Lung (tissue), 12 donors: ENCODE measurements around the gene TMEM141. TPM values are rescaled to one million over a fixed set of nuclear protein-coding genes. Genes with fewer than 3 reads are reported as not detected.

Source experiments
- ATAC-seq: fragments of 200-7000 bp; cut with Tn5 transposase; one replicate; pipeline ENCODE4 v1.9.1; 2020; ENCODE audit warnings: moderate number of reproducible peaks; ENCODE audit not compliant: insufficient read depth, low FRiP score
- DNase-seq, 3 donors: peaks; one replicate each; pipeline ENCODE4 v3.0.0-alpha.2; 2013 to 2017
- H3K27ac ChIP-seq, 2 donors: one replicate each; pipeline ENCODE4 v1.5.1; 2013; ENCODE audit warnings: mild to moderate bottlenecking in 2 of 2, moderate library complexity in 2 of 2, control low read depth in 1 of 2, inconsistent platforms in 1 of 2, low read depth in 1 of 2, low read length in 1 of 2
- H3K27me3 ChIP-seq, 3 donors: one replicate each; pipeline ENCODE4 v1.5.1; 2013; ENCODE audit warnings: low read length in 2 of 3; ENCODE audit not compliant: control insufficient read depth in 3 of 3, insufficient read depth in 3 of 3
- H3K36me3 ChIP-seq, 4 donors: one replicate each; pipeline ENCODE4 v1.5.1; 2013; ENCODE audit warnings: low read length in 4 of 4, mild to moderate bottlenecking in 1 of 4, moderate library complexity in 1 of 4; ENCODE audit not compliant: control insufficient read depth in 4 of 4, insufficient read depth in 4 of 4
- H3K4me1 ChIP-seq, 5 donors: one replicate each; pipeline ENCODE4 v1.5.1; 2013; ENCODE audit warnings: low read length in 5 of 5, mild to moderate bottlenecking in 2 of 5, moderate library complexity in 1 of 5; ENCODE audit not compliant: control insufficient read depth in 5 of 5, insufficient read depth in 5 of 5
- H3K4me3 ChIP-seq: one replicate; pipeline ENCODE4 v1.5.1; 2013; ENCODE audit warnings: mild to moderate bottlenecking, control low read depth, moderate library complexity
- H3K9ac ChIP-seq, 2 donors: one replicate each; pipeline ENCODE4 v1.5.1; 2013; ENCODE audit warnings: low read length in 2 of 2, control low read depth in 1 of 2; ENCODE audit not compliant: insufficient read depth in 1 of 2
- H3K9me3 ChIP-seq, 4 donors: one replicate each; pipeline ENCODE4 v1.5.1; 2013; ENCODE audit warnings: low read length in 3 of 4, mild to moderate bottlenecking in 1 of 4, moderate library complexity in 1 of 4; ENCODE audit not compliant: control insufficient read depth in 4 of 4, insufficient read depth in 3 of 4
- CTCF ChIP-seq: IDR thresholded peaks from 2 replicates; pipeline ENCODE4 v1.5.1; 2012; ENCODE audit warnings: mild to moderate bottlenecking; ENCODE audit errors: control extremely low read depth, extremely low read depth
- WGBS, 2 donors: extraction: QIAGEN DNeasy Blood & Tissue Kit; methylation state at CpG; one replicate each; pipeline ENCODE4 v1.1.7; 2013; 5-methylcytosine and 5-hydroxymethylcytosine counted together
- polyA plus RNA-seq, 2 donors: library from polyadenylated mRNA; stranded (reverse); fragments of 200-250 nt; gene quantifications; one replicate each; pipeline ENCODE4 v1.2.1, GENCODE V29; 2013
- total RNA-seq, 2 donors: library from RNA; depleted of rRNA in 1 of 2; stranded (reverse); fragments of >200 nt in 1 of 2; gene quantifications; one replicate each; pipeline ENCODE4 v1.2.1, GENCODE V29; 2014 to 2021
- donor health status: control.
- donor health status: control.
- donor health status: Bipolar disorder and iron deficiency.
- donor health status: healthy.
- donor health status: DM: yes; HTN: yes; CAD: no.

The TMEM141 gene
- total and polyA plus RNA-seq, 4 donors: 56.5 to 177 (median 113) TPM

- H3K27me3 ChIP-seq: no peaks in the 10 kb centered on the region
- 92 to 93% methylated on average over 18 of the region's 18 CpGs for WGBS, 2 donors
- DNase-seq (no peak), ATAC-seq (no peak)
- no peak overlapping the region for H3K4me3 ChIP-seq
- peaks cover 0 to 6% (median 3%) of the 10 kb centered on the region in 4 donors for H3K9me3 ChIP-seq
- H3K9ac ChIP-seq: no peak overlapping the region
- H3K36me3 ChIP-seq: no peaks in the 10 kb centered on the region
- no peak overlapping the region for H3K27ac ChIP-seq
- H3K4me1 ChIP-seq: peaks cover 0 to 3% (median 0%) of the 10 kb centered on the region in 5 donors
- no peak for TF ChIP-seq CTCF
Measured at GRCh38 chr9:136756836-136757235, 34.3 kb upstream of the TMEM141 start.

GRCh38 chr9:136757328-136757727, 33.8 kb upstream of the TMEM141 start:
- no peak for ATAC-seq
- no peaks in the 10 kb centered on the region for H3K36me3 ChIP-seq
- no peak overlapping the region for H3K9ac ChIP-seq
- H3K4me3 ChIP-seq: no peak overlapping the region
- no peak for DNase-seq
- H3K27me3 ChIP-seq: no peaks in the 10 kb centered on the region
- TF ChIP-seq CTCF: no peak
- peaks cover 0 to 6% (median 3%) of the 10 kb centered on the region in 4 donors for H3K9me3 ChIP-seq
- no peak overlapping the region for H3K27ac ChIP-seq
- peaks cover 0 to 3% (median 0%) of the 10 kb centered on the region in 5 donors for H3K4me1 ChIP-seq
- WGBS, 2 donors: 88 to 95% methylated on average over 19 to 20 of the region's 20 CpGs

- 87% methylated on average over 15 to 20 of the region's 20 CpGs for WGBS, 2 donors
- Histone ChIP-seq H3K9ac (no peak overlapping the region), H3K36me3 (no peaks in the 10 kb centered on the region), H3K27me3 (no peaks in the 10 kb centered on the region), H3K4me1 (peaks cover 0 to 3% (median 0%) of the 10 kb centered on the region in 5 donors), H3K4me3 (no peak overlapping the region), H3K27ac (no peak overlapping the region), H3K9me3 (peaks cover 0 to 6% (median 3%) of the 10 kb centered on the region in 4 donors)
- DNase-seq: no peak
- no peak for ATAC-seq
- no peak for TF ChIP-seq CTCF
Measured at GRCh38 chr9:136757751-136758140, 33.4 kb upstream of the TMEM141 start.

- no peak overlapping the region for H3K27ac ChIP-seq
- ATAC-seq (no peak), DNase-seq (no peak)
- H3K36me3 ChIP-seq: no peaks in the 10 kb centered on the region
- 80 to 86% methylated on average over 9 of the region's 9 CpGs for WGBS, 2 donors
- no peaks in the 10 kb centered on the region for H3K27me3 ChIP-seq
- peaks cover 0 to 6% (median 3%) of the 10 kb centered on the region in 4 donors for H3K9me3 ChIP-seq
- H3K4me3 ChIP-seq: no peak overlapping the region
- TF ChIP-seq CTCF: no peak
- H3K9ac ChIP-seq: no peak overlapping the region
- peaks cover 0 to 3% (median 0%) of the 10 kb centered on the region in 5 donors for H3K4me1 ChIP-seq
Measured at GRCh38 chr9:136759001-136759400, 32.1 kb upstream of the TMEM141 start.
